Loucy (cell line): Measurements from ENCODE around the gene AMBRA1.

Experiments
- H2AFZ ChIP-seq: fragments of 200-600 bp; sonication (generic); 2 replicates; pipeline ENCODE4 v1.6.0; 2016; ENCODE audit warnings: antibody characterized with exemption, mild to moderate bottlenecking, low read length, moderate library complexity
- H3F3A ChIP-seq: fragments of 200-600 bp; 2 replicates; pipeline ENCODE4 v1.6.0; 2016; ENCODE audit warnings: antibody characterized with exemption, low read depth, mild to moderate bottlenecking
- H3K27me3 ChIP-seq: fragments of 200-600 bp; sonication (generic); 2 replicates; pipeline ENCODE4 v1.6.1; 2014; ENCODE audit warnings: low read length, mild to moderate bottlenecking; ENCODE audit not compliant: insufficient read depth, poor library complexity, severe bottlenecking
- H3K36me3 ChIP-seq: fragments of 200-600 bp; sonication (generic); 2 replicates; pipeline ENCODE4 v1.6.1; 2016; ENCODE audit warnings: low read length; ENCODE audit not compliant: insufficient read depth
- H3K4me1 ChIP-seq: fragments of 200-600 bp; sonication (generic); 2 replicates; pipeline ENCODE4 v1.5.1; 2014; ENCODE audit warnings: low read length, mild to moderate bottlenecking; ENCODE audit not compliant: insufficient read depth, poor library complexity, severe bottlenecking
- H3K4me2 ChIP-seq: fragments of 200-600 bp; sonication (generic); 2 replicates; pipeline ENCODE4 v1.6.0; 2014; ENCODE audit warnings: antibody characterized with exemption, low read length, low read depth, mild to moderate bottlenecking; ENCODE audit not compliant: poor library complexity, severe bottlenecking
- H3K4me3 ChIP-seq: fragments of 200-600 bp; sonication (generic); 2 replicates; pipeline ENCODE4 v1.5.1; 2014; ENCODE audit warnings: low read length, mild to moderate bottlenecking, mixed read lengths; ENCODE audit not compliant: poor library complexity, severe bottlenecking
- H3K79me2 ChIP-seq: fragments of 200-600 bp; sonication (generic); 2 replicates; pipeline ENCODE4 v1.6.1; 2014; ENCODE audit warnings: low read length; ENCODE audit not compliant: insufficient read depth
- H3K9ac ChIP-seq: fragments of 200-600 bp; sonication (generic); 2 replicates; pipeline ENCODE4 v1.6.0; 2014; ENCODE audit warnings: mild to moderate bottlenecking, low read depth, low read length, moderate library complexity; ENCODE audit not compliant: poor library complexity, severe bottlenecking
- H3K9me2 ChIP-seq: fragments of 200-600 bp; sonication (generic); replicated peaks from 2 replicates; pipeline ENCODE4 v1.6.1; 2016; ENCODE audit warnings: low read depth, low read length, mixed read lengths
- H3K9me3 ChIP-seq: fragments of 200-600 bp; sonication (generic); 2 replicates; pipeline ENCODE4 v1.6.1; 2014; ENCODE audit warnings: mild to moderate bottlenecking, antibody characterized with exemption, low read length, low read depth; ENCODE audit not compliant: insufficient read depth
- H4K20me1 ChIP-seq: fragments of 200-600 bp; sonication (generic); 2 replicates; pipeline ENCODE4 v1.6.0; 2014; ENCODE audit warnings: antibody characterized with exemption, low read length, mild to moderate bottlenecking; ENCODE audit not compliant: insufficient read depth, poor library complexity, severe bottlenecking
- EZH2phosphoT487 ChIP-seq: fragments of 200-600 bp; IDR thresholded peaks from 2 replicates; pipeline ENCODE4 v1.6.1; 2018; ENCODE audit warnings: antibody characterized with exemption, mild to moderate bottlenecking, moderate library complexity, borderline replicate concordance
- TF ChIP-seq, protein P1 (sequence below): fragments of 200-600 bp; sonication (generic); conservative IDR thresholded peaks from 2 replicates; pipeline ENCODE4 v1.5.1; 2014; ENCODE audit warnings: mild to moderate bottlenecking, antibody characterized with exemption, low read length

AMBRA1 gene

DNA sequence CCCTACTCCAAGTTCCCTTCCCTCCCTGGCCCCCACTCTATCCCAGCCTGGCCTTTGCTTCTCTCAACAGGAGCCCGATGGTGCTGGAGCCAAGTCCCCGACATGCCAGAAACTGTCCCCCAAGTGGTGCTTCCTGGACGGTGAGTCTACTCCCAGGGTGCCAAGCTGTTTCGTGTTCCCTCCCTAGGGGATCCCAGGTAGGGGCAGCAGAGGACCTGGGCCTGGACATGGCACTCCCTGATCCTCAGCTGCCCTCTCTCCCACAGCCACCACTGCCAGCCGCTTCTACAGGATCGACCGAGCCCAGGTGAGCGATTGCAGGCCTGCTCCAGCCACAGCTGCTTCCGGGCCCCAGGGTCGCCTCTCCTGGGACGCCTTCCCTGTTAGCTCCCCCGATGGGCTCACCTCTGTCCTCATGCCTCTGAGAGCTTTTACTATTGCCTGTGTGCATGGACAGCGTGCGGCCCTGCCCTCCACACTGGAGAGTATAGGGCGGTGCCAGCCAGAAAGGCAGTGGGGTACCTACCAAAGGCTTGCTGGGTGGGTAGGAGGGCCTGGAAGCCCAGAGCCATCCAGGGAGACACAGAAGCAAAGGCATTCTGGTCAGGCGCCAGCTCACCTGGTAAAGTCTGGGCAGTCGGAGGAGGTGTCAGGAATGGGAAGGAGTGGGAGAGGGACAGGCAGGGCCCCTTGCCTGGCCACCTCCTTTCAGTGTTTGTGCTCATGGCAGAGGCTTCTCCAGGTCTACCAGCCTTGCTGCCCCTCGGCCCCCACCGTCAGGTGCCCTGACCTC, 217.4 kb downstream of the AMBRA1 start:
- no peaks in the 10 kb centered on the region for H3K27me3 ChIP-seq
- peaks cover 3% of the 10 kb centered on the region for H4K20me1 ChIP-seq
- no peak overlapping the region for H2AFZ ChIP-seq
- H3K4me2 ChIP-seq = no peak overlapping the region
- no peak overlapping the region for H3K9ac ChIP-seq
- H3K4me3 ChIP-seq = no peak overlapping the region
- no peaks in the 10 kb centered on the region for H3K9me2 ChIP-seq
- no peaks in the 10 kb centered on the region for H3K79me2 ChIP-seq
- peaks cover 74% of the 10 kb centered on the region; the same call in 1 of the 2 replicates for H3K36me3 ChIP-seq
- H3K9me3 ChIP-seq = no peaks in the 10 kb centered on the region
- TF ChIP-seq EZH2phosphoT487 = no peak
- TF ChIP-seq, protein P1, sequence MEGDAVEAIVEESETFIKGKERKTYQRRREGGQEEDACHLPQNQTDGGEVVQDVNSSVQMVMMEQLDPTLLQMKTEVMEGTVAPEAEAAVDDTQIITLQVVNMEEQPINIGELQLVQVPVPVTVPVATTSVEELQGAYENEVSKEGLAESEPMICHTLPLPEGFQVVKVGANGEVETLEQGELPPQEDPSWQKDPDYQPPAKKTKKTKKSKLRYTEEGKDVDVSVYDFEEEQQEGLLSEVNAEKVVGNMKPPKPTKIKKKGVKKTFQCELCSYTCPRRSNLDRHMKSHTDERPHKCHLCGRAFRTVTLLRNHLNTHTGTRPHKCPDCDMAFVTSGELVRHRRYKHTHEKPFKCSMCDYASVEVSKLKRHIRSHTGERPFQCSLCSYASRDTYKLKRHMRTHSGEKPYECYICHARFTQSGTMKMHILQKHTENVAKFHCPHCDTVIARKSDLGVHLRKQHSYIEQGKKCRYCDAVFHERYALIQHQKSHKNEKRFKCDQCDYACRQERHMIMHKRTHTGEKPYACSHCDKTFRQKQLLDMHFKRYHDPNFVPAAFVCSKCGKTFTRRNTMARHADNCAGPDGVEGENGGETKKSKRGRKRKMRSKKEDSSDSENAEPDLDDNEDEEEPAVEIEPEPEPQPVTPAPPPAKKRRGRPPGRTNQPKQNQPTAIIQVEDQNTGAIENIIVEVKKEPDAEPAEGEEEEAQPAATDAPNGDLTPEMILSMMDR = no peak
- no peaks in the 10 kb centered on the region for H3K4me1 ChIP-seq
- H3F3A ChIP-seq = no peaks in the 10 kb centered on the region

DNA sequence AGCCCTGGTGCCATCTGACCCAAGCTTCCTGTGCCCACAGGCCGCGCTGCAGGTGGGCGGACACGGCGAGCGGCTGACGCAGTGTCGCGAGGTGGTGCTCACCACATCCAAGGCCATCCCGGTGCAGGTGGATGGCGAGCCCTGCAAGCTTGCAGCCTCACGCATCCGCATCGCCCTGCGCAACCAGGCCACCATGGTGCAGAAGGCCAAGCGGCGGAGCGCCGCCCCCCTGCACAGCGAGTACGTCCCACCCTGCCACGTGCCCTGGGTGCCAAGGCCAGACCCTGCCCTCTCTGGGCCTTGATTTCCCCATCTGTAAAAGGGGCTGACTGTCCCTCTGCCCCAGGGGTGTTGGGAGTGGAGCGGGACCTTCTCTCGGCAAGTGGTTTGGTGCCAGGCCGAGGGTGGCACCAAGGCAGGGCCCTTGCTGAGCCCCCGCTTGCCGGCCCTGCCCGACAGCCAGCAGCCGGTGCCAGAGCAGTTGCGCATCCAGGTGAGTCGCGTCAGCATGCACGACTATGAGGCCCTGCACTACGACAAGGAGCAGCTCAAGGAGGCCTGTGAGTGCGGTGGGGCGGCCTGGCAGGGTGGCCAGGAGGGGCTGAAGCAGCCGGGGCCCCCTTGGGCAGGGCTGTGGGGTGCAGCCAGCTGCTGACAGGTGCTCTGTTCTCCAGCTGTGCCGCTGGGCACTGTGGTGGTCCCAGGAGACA, 218.3 kb downstream of the AMBRA1 start:
- Histone ChIP-seq H4K20me1 (peaks cover 2% of the 10 kb centered on the region), H3F3A (no peaks in the 10 kb centered on the region), H3K79me2 (no peaks in the 10 kb centered on the region), H3K4me2 (no peak overlapping the region), H2AFZ (no peak overlapping the region), H3K9me3 (no peaks in the 10 kb centered on the region), H3K9ac (no peak overlapping the region), H3K4me1 (no peaks in the 10 kb centered on the region), H3K9me2 (no peaks in the 10 kb centered on the region), H3K36me3 (peaks cover 82% of the 10 kb centered on the region; the same call in 1 of the 2 replicates), H3K4me3 (no peak overlapping the region), H3K27me3 (no peaks in the 10 kb centered on the region)
- TF ChIP-seq, protein P1 = no peak
- TF ChIP-seq EZH2phosphoT487 = no peak

DNA sequence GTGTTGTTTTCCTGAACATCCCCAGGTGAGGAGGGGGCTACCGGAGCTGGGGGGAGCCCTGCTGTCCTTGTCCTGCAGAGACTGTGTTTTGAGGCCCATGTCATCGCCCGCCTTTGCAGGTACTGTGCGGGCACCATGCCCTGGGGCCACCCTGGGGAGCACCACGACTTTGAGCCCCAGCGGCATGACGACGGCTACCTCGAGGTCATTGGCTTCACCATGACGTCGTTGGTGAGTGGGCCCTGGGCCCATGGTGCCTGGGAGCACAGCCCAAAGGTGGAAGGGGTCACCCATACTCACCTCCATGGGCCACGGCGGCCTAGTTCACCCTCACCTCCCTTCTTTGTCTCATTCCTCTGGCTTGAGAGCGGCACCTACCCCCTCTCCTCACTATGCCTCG, 219.0 kb downstream of the AMBRA1 start:
- no peak overlapping the region for H3K4me2 ChIP-seq
- peaks cover 89% of the 10 kb centered on the region; the same call in 1 of the 2 replicates for H3K36me3 ChIP-seq
- H3K79me2 ChIP-seq = no peaks in the 10 kb centered on the region
- no peaks in the 10 kb centered on the region for H3K9me3 ChIP-seq
- no peaks in the 10 kb centered on the region for H4K20me1 ChIP-seq
- H3F3A ChIP-seq = no peaks in the 10 kb centered on the region
- H3K9ac ChIP-seq = no peak overlapping the region
- H3K9me2 ChIP-seq = no peaks in the 10 kb centered on the region
- no peaks in the 10 kb centered on the region for H3K4me1 ChIP-seq
- no peaks in the 10 kb centered on the region for H3K27me3 ChIP-seq
- no peak overlapping the region for H2AFZ ChIP-seq
- TF ChIP-seq, protein P1 = no peak
- no peak for TF ChIP-seq EZH2phosphoT487
- H3K4me3 ChIP-seq = no peak overlapping the region
